ENCODE measurements around the gene APBA3. TPM values are rescaled to one million over a fixed set of nuclear protein-coding genes. Genes with fewer than 3 reads are reported as not detected.

Gene APBA3
- total and polyA plus RNA-seq, 8 donors = 6.7 to 27.1 (median 10.5) TPM

GRCh38 chr19:3775374-3775711 is 13.9 kb upstream of the APBA3 start:
- Histone ChIP-seq H3K4me3 (no peak overlapping the region), H3K36me3 (no peaks in the 10 kb centered on the region), H3K27ac (no peak overlapping the region), H3K27me3 (no peaks in the 10 kb centered on the region), H3K9me3 (no peaks in the 10 kb centered on the region), H3K4me1 (no peaks in the 10 kb centered on the region)
- ATAC-seq (no peak), DNase-seq (no peak), FAIRE-seq (no peak)
- intact Hi-C loops (cut with DNase I) = no loop called here
- 51 to 74% methylated on average over 2 of the region's 2 CpGs for WGBS, 2 donors
- TF ChIP-seq CTCF (IDR thresholded peaks at IDR 0.05) = no peak

GRCh38 chr19:3774621-3775373 is 13.3 kb upstream of the APBA3 start:
- DNase-seq = no peak
- ATAC-seq = no peak
- TF ChIP-seq CTCF (IDR thresholded peaks at IDR 0.05) = no peak
- 67 to 78% methylated on average over 25 of the region's 25 CpGs for WGBS, 2 donors
- H3K27ac ChIP-seq = no peak overlapping the region
- no peaks in the 10 kb centered on the region for H3K9me3 ChIP-seq
- H3K27me3 ChIP-seq = no peaks in the 10 kb centered on the region
- no peaks in the 10 kb centered on the region for H3K4me1 ChIP-seq
- H3K36me3 ChIP-seq = no peaks in the 10 kb centered on the region
- no peak for FAIRE-seq
- intact Hi-C loops (cut with DNase I) = no loop called here
- H3K4me3 ChIP-seq = no peak overlapping the region

- no peak overlapping the region for H3K27ac ChIP-seq
- ATAC-seq = no peak
- no peak for TF ChIP-seq CTCF (IDR thresholded peaks at IDR 0.05)
- intact Hi-C loops (cut with DNase I) = no loop called here
- H3K36me3 ChIP-seq = no peaks in the 10 kb centered on the region
- no peak for FAIRE-seq
- H3K9me3 ChIP-seq = no peaks in the 10 kb centered on the region
- H3K27me3 ChIP-seq = no peaks in the 10 kb centered on the region
- WGBS, 2 donors = 82 to 83% methylated on average over 12 of the region's 12 CpGs
- no peak for DNase-seq
- H3K4me3 ChIP-seq = no peak overlapping the region
- H3K4me1 ChIP-seq = no peaks in the 10 kb centered on the region
Measured at GRCh38 chr19:3773814-3774515, 12.5 kb upstream of the APBA3 start.

- H3K27me3 ChIP-seq = no peaks in the 10 kb centered on the region
- TF ChIP-seq CTCF (IDR thresholded peaks at IDR 0.05) = no peak
- H3K4me3 ChIP-seq = no peak within 1 kb of the TSS
- no peak within 1 kb of the TSS for H3K27ac ChIP-seq
- ATAC-seq (peak in 1 of 4 donors; percentile 14), FAIRE-seq (no peak), DNase-seq (peak in 1 of 6 donors; percentile 68)
- H3K36me3 ChIP-seq = peaks cover 0 to 7% (median 0%) of the 10 kb centered on the region in 3 donors
- no peaks in the 10 kb centered on the region for H3K9me3 ChIP-seq
- 31 to 32% methylated on average over 23 of the region's 23 CpGs for WGBS, 2 donors
- H3K4me1 ChIP-seq = no peaks in the 10 kb centered on the region
- intact Hi-C loops (cut with DNase I) = no loop called here
Measured at GRCh38 chr19:3771906-3772455, 10.5 kb upstream of the APBA3 start, which contains the start of gene RAX2. Gene RAX2, minus strand, starts transcription at chr19:3772228. Its CDS starts 486 bp downstream, at chr19:3771742.

All from pancreas (tissue), 10 donors.